ENCODE results near the gene ZBTB11.
A peak's percentile ranks its signal among the peaks of the same experiment; 100 is the strongest.
"Not testable (repeated sequence)": the region's sequence is repeated elsewhere in the genome, so short reads cannot be mapped to it uniquely, and the experiment has no call there.

Gene ZBTB11, protein sequence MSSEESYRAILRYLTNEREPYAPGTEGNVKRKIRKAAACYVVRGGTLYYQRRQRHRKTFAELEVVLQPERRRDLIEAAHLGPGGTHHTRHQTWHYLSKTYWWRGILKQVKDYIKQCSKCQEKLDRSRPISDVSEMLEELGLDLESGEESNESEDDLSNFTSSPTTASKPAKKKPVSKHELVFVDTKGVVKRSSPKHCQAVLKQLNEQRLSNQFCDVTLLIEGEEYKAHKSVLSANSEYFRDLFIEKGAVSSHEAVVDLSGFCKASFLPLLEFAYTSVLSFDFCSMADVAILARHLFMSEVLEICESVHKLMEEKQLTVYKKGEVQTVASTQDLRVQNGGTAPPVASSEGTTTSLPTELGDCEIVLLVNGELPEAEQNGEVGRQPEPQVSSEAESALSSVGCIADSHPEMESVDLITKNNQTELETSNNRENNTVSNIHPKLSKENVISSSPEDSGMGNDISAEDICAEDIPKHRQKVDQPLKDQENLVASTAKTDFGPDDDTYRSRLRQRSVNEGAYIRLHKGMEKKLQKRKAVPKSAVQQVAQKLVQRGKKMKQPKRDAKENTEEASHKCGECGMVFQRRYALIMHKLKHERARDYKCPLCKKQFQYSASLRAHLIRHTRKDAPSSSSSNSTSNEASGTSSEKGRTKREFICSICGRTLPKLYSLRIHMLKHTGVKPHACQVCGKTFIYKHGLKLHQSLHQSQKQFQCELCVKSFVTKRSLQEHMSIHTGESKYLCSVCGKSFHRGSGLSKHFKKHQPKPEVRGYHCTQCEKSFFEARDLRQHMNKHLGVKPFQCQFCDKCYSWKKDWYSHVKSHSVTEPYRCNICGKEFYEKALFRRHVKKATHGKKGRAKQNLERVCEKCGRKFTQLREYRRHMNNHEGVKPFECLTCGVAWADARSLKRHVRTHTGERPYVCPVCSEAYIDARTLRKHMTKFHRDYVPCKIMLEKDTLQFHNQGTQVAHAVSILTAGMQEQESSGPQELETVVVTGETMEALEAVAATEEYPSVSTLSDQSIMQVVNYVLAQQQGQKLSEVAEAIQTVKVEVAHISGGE

GRCh38 chr3:101676765-101677435 is at the start of gene ZBTB11:
TSS of gene ZBTB11 (minus strand) at chr3:101677132. CDS start at chr3:101676914, 218 bp downstream.
- DNase-seq, result peak; percentile 100

GRCh38 chr3:101725890-101726275 is 49.0 kb upstream of the ZBTB11 start:
- DNase-seq, result no peak

DNA sequence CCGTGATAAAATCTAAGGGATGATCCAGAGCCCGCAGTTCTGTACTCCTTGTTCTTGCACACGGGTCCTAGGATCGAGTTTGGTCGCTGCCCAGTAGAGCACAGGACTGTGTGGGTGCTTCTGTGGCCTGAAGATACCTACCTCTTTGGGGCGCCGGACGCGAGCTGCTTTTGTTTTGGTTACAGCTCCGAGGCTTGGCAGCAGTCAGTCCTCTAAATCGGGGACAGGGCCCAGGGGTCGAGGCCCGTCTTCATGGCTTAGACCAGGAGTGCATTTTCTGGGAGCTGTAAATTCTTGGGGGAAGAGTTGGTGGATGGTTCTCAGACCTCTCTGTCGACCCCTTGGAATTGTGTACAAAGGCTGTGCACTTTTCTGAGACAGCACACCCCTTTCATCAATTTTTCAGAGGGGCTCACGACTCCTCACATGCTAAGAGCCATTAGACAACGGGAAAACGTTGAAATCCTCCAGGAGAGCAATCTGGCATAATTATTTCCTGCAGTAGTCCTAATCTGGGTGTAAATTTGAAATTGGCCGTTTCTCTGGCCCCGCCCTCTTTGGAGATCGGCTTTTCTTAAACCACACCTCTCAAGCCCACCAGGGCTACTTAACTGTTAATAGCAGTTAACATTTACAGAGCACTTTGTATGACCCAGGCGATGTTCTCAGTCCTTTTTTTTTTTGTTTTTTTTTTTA is 48.4 kb upstream of the ZBTB11 start:
- DNase-seq, result peak; percentile 28

- peak; percentile 88 for DNase-seq
These were observed 47.6 kb upstream of the ZBTB11 start, which contains the start of gene CEP97 for GRCh38 chr3:101724329-101725193. TSS of gene CEP97 (plus strand) at chr3:101724614. CDS start at chr3:101724677, 63 bp downstream.

DNA sequence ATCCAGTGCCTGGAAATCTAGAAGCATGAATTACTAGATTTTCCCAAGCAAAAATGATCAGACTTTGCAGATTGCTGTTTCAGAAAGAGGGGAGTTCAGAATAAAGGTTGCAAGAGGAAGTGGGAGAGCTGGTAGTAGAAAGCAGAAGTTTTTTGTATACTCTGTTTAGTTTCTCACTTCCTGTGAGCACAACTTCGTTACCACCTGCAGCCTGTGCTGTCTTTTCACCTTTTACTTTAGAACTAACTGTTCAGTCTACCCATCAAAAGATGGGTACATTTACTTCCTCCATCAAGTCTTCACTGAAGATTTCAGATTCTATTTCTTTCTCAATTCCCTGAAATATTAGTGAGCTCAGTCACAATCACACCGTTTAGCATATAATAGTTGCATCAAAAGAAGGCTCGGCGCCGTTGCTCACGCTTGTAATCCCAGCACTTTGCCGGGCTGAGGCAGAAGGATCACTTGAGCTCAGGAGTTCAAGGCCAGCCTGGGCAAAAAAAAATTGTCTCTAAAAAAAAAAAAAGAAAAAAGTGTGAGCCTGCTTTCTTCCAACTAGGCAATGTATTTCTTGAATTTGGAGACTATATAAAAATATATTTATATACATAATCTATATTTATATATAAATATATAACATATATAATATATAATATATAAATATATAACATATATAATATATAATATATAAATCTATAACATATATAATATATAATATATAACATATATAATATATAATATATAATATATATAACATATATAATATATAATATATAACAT is 45.7 kb upstream of the ZBTB11 start:
- DNase-seq, result no peak

GRCh38 chr3:101720851-101721840 is 44.2 kb upstream of the ZBTB11 start:
- peak; percentile 26 for DNase-seq

- DNase-seq, result no peak
These were observed 42.8 kb upstream of the ZBTB11 start for GRCh38 chr3:101719604-101720185.

DNA sequence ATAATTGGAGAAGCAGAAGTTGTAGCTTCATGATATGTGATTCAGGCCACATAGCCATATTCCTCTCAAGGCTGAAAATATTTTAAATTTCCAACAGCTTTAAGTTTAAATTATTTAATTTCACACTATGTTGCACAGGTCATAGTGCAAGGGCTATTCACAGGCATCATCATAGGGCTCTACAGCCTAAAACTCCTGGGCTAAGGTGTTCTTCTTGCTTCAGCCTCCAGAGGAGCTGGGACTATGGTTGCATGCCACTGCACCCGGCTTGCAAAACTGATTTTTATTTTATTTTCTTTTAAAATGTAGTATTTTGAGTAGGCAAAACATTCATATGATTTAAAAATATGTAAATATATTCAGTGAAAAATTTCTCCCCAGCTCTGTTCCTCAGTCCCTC is 41.5 kb upstream of the ZBTB11 start:
- no peak for DNase-seq

GRCh38 chr3:101709126-101709525 is 32.2 kb upstream of the ZBTB11 start:
- no peak for DNase-seq

GRCh38 chr3:101704639-101705038 is 27.7 kb upstream of the ZBTB11 start:
- not testable (repeated sequence) for DNase-seq

- DNase-seq, result no peak
These were observed 26.2 kb upstream of the ZBTB11 start for GRCh38 chr3:101703169-101703568.

- DNase-seq, result no peak
These were observed 25.8 kb upstream of the ZBTB11 start for GRCh38 chr3:101702726-101703125.

GRCh38 chr3:101701696-101702634 is 25.0 kb upstream of the ZBTB11 start:
- DNase-seq, result no peak

DNA sequence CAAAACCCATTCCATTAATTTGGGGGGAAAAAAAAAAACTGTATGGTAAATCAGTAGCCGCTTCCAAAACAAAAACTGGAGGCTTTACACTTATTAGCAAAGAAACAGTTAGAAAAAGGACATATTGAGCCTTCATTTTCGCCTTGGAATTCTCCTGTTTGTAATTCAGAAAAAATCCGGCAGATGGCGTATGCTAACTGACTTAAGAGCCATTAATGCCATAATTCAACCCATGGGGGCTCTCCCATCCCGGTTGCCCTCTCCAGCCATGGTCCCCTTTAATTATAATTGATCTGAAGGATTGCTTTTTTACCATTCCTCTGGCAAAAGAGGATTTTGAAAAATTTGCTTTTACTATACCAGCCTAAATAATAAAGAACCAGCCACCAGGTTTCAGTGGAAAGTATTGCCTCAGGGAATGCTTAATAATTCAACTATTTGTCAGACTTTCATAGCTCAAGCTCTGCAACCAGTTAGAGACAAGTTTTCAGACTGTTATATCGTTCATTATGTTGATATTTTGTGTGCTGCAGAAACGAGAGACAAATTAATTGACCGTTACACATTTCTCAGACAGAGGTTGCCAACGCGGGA is 18.9 kb upstream of the ZBTB11 start:
- DNase-seq, result peak; percentile 24

- not testable (repeated sequence) for DNase-seq
These were observed 17.9 kb upstream of the ZBTB11 start for GRCh38 chr3:101694836-101695235.

DNA sequence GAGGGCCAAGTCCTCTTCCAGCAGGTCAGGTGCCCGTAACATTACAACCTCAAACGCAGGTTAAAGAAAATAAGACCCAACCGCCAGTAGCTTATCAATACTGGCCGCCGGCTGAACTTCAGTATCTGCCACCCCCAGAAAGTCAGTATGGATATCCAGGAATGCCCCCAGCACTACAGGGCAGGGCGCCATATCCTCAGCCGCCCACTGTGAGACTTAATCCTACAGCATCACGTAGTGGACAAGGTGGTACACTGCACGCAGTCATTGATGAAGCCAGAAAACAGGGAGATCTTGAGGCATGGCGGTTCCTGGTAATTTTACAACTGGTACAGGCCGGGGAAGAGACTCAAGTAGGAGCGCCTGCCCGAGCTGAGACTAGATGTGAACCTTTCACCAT is 16.6 kb upstream of the ZBTB11 start:
- not testable (repeated sequence) for DNase-seq

All from activated naive CD4-positive, alpha-beta T cell treated with anti-CD3 and anti-CD28 coated beads, Interleukin-2, amount 50 U/mL, for 16 hours (primary cell).